Measurements from ENCODE around the gene ARFGAP1.

- no peak for TF ChIP-seq YY1 (IDR thresholded peaks at IDR 0.05; ENCODE audit: insufficient read depth, insufficient read length)
- no peak for TF ChIP-seq ZNF274 (IDR thresholded peaks at IDR 0.05; ENCODE audit: low read depth, low read length)
Measured at GRCh38 chr20:63294536-63294900, 21.9 kb downstream of the ARFGAP1 start.

Measured in NT2/D1 (cell line).